ENCODE measurements around the gene TMEM163. TPM values are rescaled to one million over a fixed set of nuclear protein-coding genes. Genes with fewer than 3 reads are reported as not detected.

TMEM163 gene
- total and polyA plus RNA-seq, 3 donors from 2014 or later: 24.0 to 44.3 (median 37.3) TPM

DNA sequence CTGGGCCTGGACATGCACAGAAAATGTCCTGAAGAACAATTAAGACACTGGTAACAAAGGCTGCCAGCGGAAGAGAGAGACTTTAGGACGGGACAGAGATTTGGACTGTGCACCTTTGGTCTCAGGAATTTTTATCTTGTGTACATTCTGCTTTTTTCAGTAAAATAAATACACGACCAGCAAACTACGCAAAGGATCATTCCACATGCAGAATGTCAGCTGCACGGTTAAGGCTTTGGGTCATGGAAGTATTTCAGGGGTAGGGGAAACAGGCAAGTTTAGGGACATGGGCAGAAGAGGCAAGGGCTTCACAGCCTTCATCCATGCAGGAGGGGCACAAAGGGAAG, 11.5 kb downstream of the TMEM163 start:
- Histone ChIP-seq H3K36me3 (ENCODE audit: low read depth, missing control alignments) (no peaks in the 10 kb centered on the region), H3K4me3 (no peak overlapping the region), H3K27me3 (no peaks in the 10 kb centered on the region), H3K27ac (no peak overlapping the region), H3K4me1 (peaks cover 5% of the 10 kb centered on the region), H3K9me3 (no peaks in the 10 kb centered on the region)
- intact Hi-C loops (cut with DNase I; ENCODE audit: low total_unique reads): no loop called here
- DNase-seq: no peak
- no peak for TF ChIP-seq POLR2A (IDR thresholded peaks at IDR 0.05)
- TF ChIP-seq, protein P1, sequence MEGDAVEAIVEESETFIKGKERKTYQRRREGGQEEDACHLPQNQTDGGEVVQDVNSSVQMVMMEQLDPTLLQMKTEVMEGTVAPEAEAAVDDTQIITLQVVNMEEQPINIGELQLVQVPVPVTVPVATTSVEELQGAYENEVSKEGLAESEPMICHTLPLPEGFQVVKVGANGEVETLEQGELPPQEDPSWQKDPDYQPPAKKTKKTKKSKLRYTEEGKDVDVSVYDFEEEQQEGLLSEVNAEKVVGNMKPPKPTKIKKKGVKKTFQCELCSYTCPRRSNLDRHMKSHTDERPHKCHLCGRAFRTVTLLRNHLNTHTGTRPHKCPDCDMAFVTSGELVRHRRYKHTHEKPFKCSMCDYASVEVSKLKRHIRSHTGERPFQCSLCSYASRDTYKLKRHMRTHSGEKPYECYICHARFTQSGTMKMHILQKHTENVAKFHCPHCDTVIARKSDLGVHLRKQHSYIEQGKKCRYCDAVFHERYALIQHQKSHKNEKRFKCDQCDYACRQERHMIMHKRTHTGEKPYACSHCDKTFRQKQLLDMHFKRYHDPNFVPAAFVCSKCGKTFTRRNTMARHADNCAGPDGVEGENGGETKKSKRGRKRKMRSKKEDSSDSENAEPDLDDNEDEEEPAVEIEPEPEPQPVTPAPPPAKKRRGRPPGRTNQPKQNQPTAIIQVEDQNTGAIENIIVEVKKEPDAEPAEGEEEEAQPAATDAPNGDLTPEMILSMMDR (IDR thresholded peaks at IDR 0.05): no peak
- WGBS, 2 donors: 87 to 93% methylated on average over 5 of the region's 5 CpGs

DNA sequence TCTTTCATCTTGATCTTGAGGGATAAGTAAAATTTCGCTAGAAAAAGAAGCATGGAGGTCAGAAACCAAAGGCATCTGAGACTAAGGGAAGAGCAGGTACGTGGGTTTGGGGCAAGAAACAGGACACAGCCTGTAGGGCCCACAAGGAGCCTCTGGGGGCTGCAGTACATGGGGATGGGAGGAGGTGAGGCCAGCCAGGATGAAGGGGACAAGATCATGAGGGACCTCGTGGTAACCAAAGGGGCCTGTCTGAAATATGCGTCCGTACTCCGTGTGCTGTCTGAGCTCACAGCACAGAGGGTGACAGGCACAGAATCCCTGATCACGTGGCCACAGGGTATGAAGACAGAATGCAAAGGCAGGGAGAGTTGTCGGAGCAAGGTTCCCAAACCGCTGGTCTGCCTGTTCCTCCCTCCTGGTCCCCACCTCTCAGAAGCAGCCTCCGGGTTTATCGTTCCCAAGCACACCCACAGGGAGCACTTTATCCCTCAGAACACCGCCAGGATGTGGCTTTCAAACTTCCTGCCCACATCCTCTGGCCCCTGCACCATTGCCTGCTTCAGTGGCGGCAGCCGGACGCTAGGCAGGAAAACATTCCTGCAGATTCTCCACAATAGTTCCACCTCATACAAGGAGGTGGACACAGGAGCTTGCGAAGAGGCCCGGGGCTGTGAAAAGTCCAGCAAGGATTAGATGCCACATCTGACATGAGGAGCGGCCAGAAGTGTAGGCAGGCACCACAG, 12.0 kb downstream of the TMEM163 start:
- Histone ChIP-seq H3K4me1 (peaks cover 5% of the 10 kb centered on the region), H3K27me3 (no peaks in the 10 kb centered on the region), H3K36me3 (ENCODE audit: low read depth, missing control alignments) (no peaks in the 10 kb centered on the region), H3K4me3 (no peak overlapping the region), H3K9me3 (no peaks in the 10 kb centered on the region), H3K27ac (no peak overlapping the region)
- intact Hi-C loops (cut with DNase I; ENCODE audit: low total_unique reads): no loop called here
- DNase-seq: no peak
- WGBS, 2 donors: 53 to 78% methylated on average over 16 to 18 of the region's 18 CpGs
- TF ChIP-seq POLR2A (IDR thresholded peaks at IDR 0.05): no peak

GRCh38 chr2:134705861-134706586, 12.8 kb downstream of the TMEM163 start:
- 74 to 78% methylated on average over 11 to 21 of the region's 21 CpGs for WGBS, 2 donors
- Histone ChIP-seq H3K9me3 (no peaks in the 10 kb centered on the region), H3K36me3 (ENCODE audit: low read depth, missing control alignments) (no peaks in the 10 kb centered on the region), H3K4me1 (peaks cover 5% of the 10 kb centered on the region), H3K4me3 (no peak overlapping the region), H3K27ac (no peak overlapping the region), H3K27me3 (no peaks in the 10 kb centered on the region)
- DNase-seq: peak; percentile 48
- intact Hi-C loops (cut with DNase I; ENCODE audit: low total_unique reads): no loop called here
- TF ChIP-seq POLR2A (IDR thresholded peaks at IDR 0.05): no peak
- TF ChIP-seq, protein P1 (IDR thresholded peaks at IDR 0.05): no peak

DNA sequence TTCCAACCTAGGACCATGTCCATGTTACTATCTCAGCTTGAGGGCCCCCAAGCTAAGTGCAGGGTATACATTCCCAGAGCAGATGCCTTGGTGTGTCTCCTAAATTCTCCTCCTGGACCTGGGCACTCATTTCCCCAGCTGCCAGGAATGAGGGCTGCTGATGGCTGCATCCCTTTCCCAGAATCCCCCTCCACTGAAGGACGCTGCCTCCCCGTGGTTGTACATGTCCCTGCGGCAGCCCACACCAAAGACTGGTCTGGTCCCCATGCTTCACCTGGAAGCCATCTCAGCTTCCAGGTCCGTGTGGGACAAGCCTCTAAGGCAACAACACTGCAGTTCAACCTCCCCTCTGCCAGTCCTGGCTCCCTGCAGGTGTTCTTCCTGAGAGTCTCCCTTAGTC, 14.6 kb downstream of the TMEM163 start:
- Histone ChIP-seq H3K27me3 (no peaks in the 10 kb centered on the region), H3K27ac (no peak overlapping the region), H3K4me1 (peaks cover 5% of the 10 kb centered on the region), H3K9me3 (no peaks in the 10 kb centered on the region), H3K4me3 (no peak overlapping the region), H3K36me3 (ENCODE audit: low read depth, missing control alignments) (no peaks in the 10 kb centered on the region)
- intact Hi-C loops (cut with DNase I; ENCODE audit: low total_unique reads): no loop called here
- DNase-seq: no peak
- TF ChIP-seq POLR2A (IDR thresholded peaks at IDR 0.05): no peak
- TF ChIP-seq, protein P1 (IDR thresholded peaks at IDR 0.05): no peak
- 79 to 85% methylated on average over 4 of the region's 4 CpGs for WGBS, 2 donors

GRCh38 chr2:134703426-134703825, 15.4 kb downstream of the TMEM163 start:
- TF ChIP-seq, protein P1 (IDR thresholded peaks at IDR 0.05): no peak
- TF ChIP-seq POLR2A (IDR thresholded peaks at IDR 0.05): no peak
- 69 to 71% methylated on average over 1 of the region's 1 CpG for WGBS, 2 donors
- no peak for DNase-seq

More at GRCh38 chr2:134703426-134703825, 15.4 kb downstream of the TMEM163 start:
- Histone ChIP-seq H3K9me3 (no peaks in the 10 kb centered on the region), H3K27me3 (no peaks in the 10 kb centered on the region), H3K4me3 (no peak overlapping the region), H3K4me1 (peaks cover 5% of the 10 kb centered on the region), H3K27ac (no peak overlapping the region), H3K36me3 (ENCODE audit: low read depth, missing control alignments) (no peaks in the 10 kb centered on the region)
- intact Hi-C loops (cut with DNase I; ENCODE audit: low total_unique reads): no loop called here
